ENCODE data around the gene KLHL29. TPM values are rescaled to one million over a fixed set of nuclear protein-coding genes. Genes with fewer than 3 reads are reported as not detected.

KLHL29 gene
- polyA plus RNA-seq, 1 donor from 2014 or later, result 42.4 TPM

- Histone ChIP-seq H3K9me3 (ENCODE audit: low read length) (no peaks in the 10 kb centered on the region), H3K4me3 (ENCODE audit: low read length) (no peak overlapping the region), H4K20me1 (ENCODE audit: insufficient read depth) (peaks cover 24% of the 10 kb centered on the region), H3K27me3 (ENCODE audit: insufficient read depth, low read depth, low read length) (no peaks in the 10 kb centered on the region), H3F3A (ENCODE audit: insufficient read depth, low read length, poor library complexity, severe bottlenecking) (no peaks in the 10 kb centered on the region), H3K27ac (ENCODE audit: low read length) (no peak overlapping the region), H3K9me2 (ENCODE audit: insufficient read depth, low read length) (no peaks in the 10 kb centered on the region), H3K36me3 (ENCODE audit: insufficient read depth, low read length) (no peaks in the 10 kb centered on the region), H3K9ac (ENCODE audit: low read length) (no peak overlapping the region), H3K79me2 (replicated peaks; ENCODE audit: insufficient read depth, low read length) (peaks cover 23% of the 10 kb centered on the region), H2AFZ (ENCODE audit: low read depth, low read length) (no peak overlapping the region), H3K4me2 (ENCODE audit: low read length) (no peak overlapping the region)
- TF ChIP-seq RAD21 (conservative IDR thresholded peaks at IDR 0.05) (no peak), CTCF (IDR thresholded peaks at IDR 0.05; ENCODE audit: poor library complexity, severe bottlenecking) (no peak), REST (IDR thresholded peaks at IDR 0.05; ENCODE audit: borderline replicate concordance) (no peak), TAF1 (IDR thresholded peaks at IDR 0.05; ENCODE audit: low read depth) (no peak), EP300 (conservative IDR thresholded peaks at IDR 0.05; ENCODE audit: poor library complexity, severe bottlenecking) (no peak), MXI1 (conservative IDR thresholded peaks at IDR 0.05; ENCODE audit: poor library complexity, severe bottlenecking) (no peak), SMC3 (conservative IDR thresholded peaks at IDR 0.05; ENCODE audit: poor library complexity) (no peak), EZH2 (IDR thresholded peaks at IDR 0.05; ENCODE audit: borderline replicate concordance, insufficient read depth, low read length, poor library complexity, severe bottlenecking) (no peak)
Observed at GRCh38 chr2:23414871-23415270, 29.9 kb downstream of the KLHL29 start.

GRCh38 chr2:23417310-23417709 is 32.3 kb downstream of the KLHL29 start:
- H3K4me2 ChIP-seq (ENCODE audit: low read length), result no peak overlapping the region
- TF ChIP-seq SMC3 (conservative IDR thresholded peaks at IDR 0.05; ENCODE audit: poor library complexity) (no peak), MXI1 (conservative IDR thresholded peaks at IDR 0.05; ENCODE audit: poor library complexity, severe bottlenecking) (no peak), EP300 (conservative IDR thresholded peaks at IDR 0.05; ENCODE audit: poor library complexity, severe bottlenecking) (no peak), EZH2 (IDR thresholded peaks at IDR 0.05; ENCODE audit: borderline replicate concordance, insufficient read depth, low read length, poor library complexity, severe bottlenecking) (no peak), RAD21 (conservative IDR thresholded peaks at IDR 0.05) (no peak), TAF1 (IDR thresholded peaks at IDR 0.05; ENCODE audit: low read depth) (no peak), POLR2AphosphoS5 (IDR thresholded peaks at IDR 0.05) (no peak)
- H2AFZ ChIP-seq (ENCODE audit: low read depth, low read length), result no peak overlapping the region
- no peaks in the 10 kb centered on the region for H3K9me3 ChIP-seq (ENCODE audit: low read length)
- H3K9ac ChIP-seq (ENCODE audit: low read length), result no peak overlapping the region
- H3K4me3 ChIP-seq (ENCODE audit: low read length), result no peak overlapping the region
- H3K79me2 ChIP-seq (replicated peaks; ENCODE audit: insufficient read depth, low read length), result peaks cover 9% of the 10 kb centered on the region
- no peaks in the 10 kb centered on the region for H3K36me3 ChIP-seq (ENCODE audit: insufficient read depth, low read length)
- peaks cover 35% of the 10 kb centered on the region for H4K20me1 ChIP-seq (ENCODE audit: insufficient read depth)
- H3K9me2 ChIP-seq (ENCODE audit: insufficient read depth, low read length), result no peaks in the 10 kb centered on the region
- no peaks in the 10 kb centered on the region for H3K27me3 ChIP-seq (ENCODE audit: insufficient read depth, low read depth, low read length)
- H3K27ac ChIP-seq (ENCODE audit: low read length), result no peak overlapping the region
- no peaks in the 10 kb centered on the region for H3F3A ChIP-seq (ENCODE audit: insufficient read depth, low read length, poor library complexity, severe bottlenecking)
